Cardiac muscle cell (in vitro differentiated cells and primary cell): Measurements from ENCODE around the gene CCDC14. TPM values are rescaled to one million over a fixed set of nuclear protein-coding genes. Genes with fewer than 3 reads are reported as not detected.
"Not testable (repeated sequence)": the region's sequence is repeated elsewhere in the genome, so short reads cannot be mapped to it uniquely, and the experiment has no call there.

ENCODE experiments used
- DNase-seq, 2 donors: peaks; one replicate each; pipeline versions ENCODE4 v3.0.0 to v3.0.0-alpha.2; 2010 to 2017; ENCODE audit warnings: low read depth in 1 of 2, low spot score in 1 of 2
- H3K27ac ChIP-seq: fragments of 200-600 bp; sonication (generic); 2 replicates; pipeline ENCODE4 v1.5.1; 2016
- H3K27me3 ChIP-seq: fragments of 200-600 bp; sonication (generic); 2 replicates; pipeline ENCODE4 v1.6.0; 2016; ENCODE audit warnings: control low read depth
- H3K36me3 ChIP-seq: fragments of 200-600 bp; sonication (generic); 2 replicates; pipeline ENCODE4 v1.5.1; 2016; ENCODE audit warnings: control low read depth
- H3K4me1 ChIP-seq: fragments of 200-600 bp; sonication (generic); 2 replicates; pipeline ENCODE4 v1.8.1; 2017; ENCODE audit warnings: low read depth, mild to moderate bottlenecking, mixed run types
- H3K4me3 ChIP-seq: fragments of 200-600 bp; sonication (generic); 2 replicates; pipeline ENCODE4 v1.5.1; 2016; ENCODE audit warnings: mild to moderate bottlenecking
- H3K9me3 ChIP-seq: fragments of 200-600 bp; sonication (generic); 2 replicates; pipeline ENCODE4 v1.5.1; 2017; ENCODE audit warnings: low read depth, mild to moderate bottlenecking, control low read depth
- CTCF ChIP-seq: IDR thresholded peaks from 2 replicates; pipeline ENCODE4 v1.5.1; 2012; ENCODE audit warnings: low read depth, mild to moderate bottlenecking, low read length
- polyA plus RNA-seq: library from polyadenylated mRNA; unstranded; fragments of >200 nt; fragmentation: Nextera tagmentation; extraction: Ambion mirVana; gene quantifications from 2 replicates; pipeline ENCODE4 v1.2.1, GENCODE V29; 2016
- total RNA-seq: library from RNA; depleted of rRNA; stranded (reverse); fragments of >200 nt; gene quantifications from 2 replicates; pipeline ENCODE4 v1.2.3, GENCODE V29; 2016

CCDC14 gene
- total and polyA plus RNA-seq, 2 experiments from 2014 or later = 16.9 to 45.5 TPM

- DNase-seq = no peak
- Histone ChIP-seq H3K27ac (no peak overlapping the region), H3K4me1 (no peaks in the 10 kb centered on the region), H3K4me3 (no peak overlapping the region), H3K36me3 (no peaks in the 10 kb centered on the region), H3K9me3 (no peaks in the 10 kb centered on the region), H3K27me3 (peaks cover 65% of the 10 kb centered on the region)
- TF ChIP-seq CTCF = no peak
Observed at GRCh38 chr3:123993818-123994217, 32.8 kb upstream of the CCDC14 start.

- not testable (repeated sequence) for DNase-seq, H3K4me1 ChIP-seq, H3K4me3 ChIP-seq, H3K36me3 ChIP-seq, H3K9me3 ChIP-seq, H3K27ac ChIP-seq
- peaks cover 80% of the 10 kb centered on the region for H3K27me3 ChIP-seq
Observed at GRCh38 chr3:123991730-123992588, 30.9 kb upstream of the CCDC14 start, which contains the start of gene ROPN1. Gene ROPN1 (minus strand): TSS chr3:123992124. CDS start chr3:123980481, 11,643 bp downstream.

- H3K4me3 ChIP-seq = no peak overlapping the region
- H3K36me3 ChIP-seq = no peaks in the 10 kb centered on the region
- no peak for DNase-seq
- no peaks in the 10 kb centered on the region for H3K4me1 ChIP-seq
- TF ChIP-seq CTCF = no peak
- H3K27ac ChIP-seq = no peak overlapping the region
- peaks cover 79% of the 10 kb centered on the region for H3K27me3 ChIP-seq
- H3K9me3 ChIP-seq = no peaks in the 10 kb centered on the region
Observed at GRCh38 chr3:123986427-123986826, 25.4 kb upstream of the CCDC14 start.

GRCh38 chr3:123984957-123985356, 23.9 kb upstream of the CCDC14 start:
- no peak for TF ChIP-seq CTCF
- no peak overlapping the region for H3K4me3 ChIP-seq
- H3K4me1 ChIP-seq = no peaks in the 10 kb centered on the region
- DNase-seq = no peak
- no peaks in the 10 kb centered on the region for H3K36me3 ChIP-seq
- H3K27me3 ChIP-seq = peaks cover 82% of the 10 kb centered on the region
- H3K27ac ChIP-seq = no peak overlapping the region
- no peaks in the 10 kb centered on the region for H3K9me3 ChIP-seq

- TF ChIP-seq CTCF = no peak
- H3K9me3 ChIP-seq = no peaks in the 10 kb centered on the region
- no peaks in the 10 kb centered on the region for H3K4me1 ChIP-seq
- H3K27ac ChIP-seq = no peak overlapping the region
- DNase-seq = no peak
- H3K27me3 ChIP-seq = peaks cover 78% of the 10 kb centered on the region
- H3K4me3 ChIP-seq = no peak overlapping the region
- H3K36me3 ChIP-seq = no peaks in the 10 kb centered on the region
Observed at GRCh38 chr3:123984350-123984749, 23.3 kb upstream of the CCDC14 start.

GRCh38 chr3:123981317-123981716, 20.3 kb upstream of the CCDC14 start:
- H3K36me3 ChIP-seq, H3K4me3 ChIP-seq, H3K27ac ChIP-seq, H3K4me1 ChIP-seq, H3K9me3 ChIP-seq, DNase-seq: not testable (repeated sequence)
- H3K27me3 ChIP-seq = peaks cover 54% of the 10 kb centered on the region
